Muscle of leg (tissue), 11 donors: ENCODE results near the gene UFSP1. TPM values are rescaled to one million over a fixed set of nuclear protein-coding genes. Genes with fewer than 3 reads are reported as not detected.

Experiments
- DNase-seq: peaks from one replicate; pipeline ENCODE4 v3.0.0; 2013
- H3K27ac ChIP-seq: one replicate; pipeline ENCODE4 v1.5.1; 2013; ENCODE audit warnings: mild to moderate bottlenecking, low read length, control low read depth
- H3K27me3 ChIP-seq: one replicate; pipeline ENCODE4 v1.6.1; 2013; ENCODE audit warnings: low read length; ENCODE audit not compliant: control insufficient read depth, insufficient read depth
- H3K36me3 ChIP-seq: one replicate; pipeline ENCODE4 v1.6.1; 2013; ENCODE audit warnings: low read length; ENCODE audit not compliant: control insufficient read depth, insufficient read depth
- H3K4me1 ChIP-seq: one replicate; pipeline ENCODE4 v1.6.1; 2013; ENCODE audit warnings: low read length; ENCODE audit not compliant: control insufficient read depth, insufficient read depth
- H3K4me3 ChIP-seq: one replicate; pipeline ENCODE4 v1.5.1; 2013; ENCODE audit warnings: low read length, control low read depth
- H3K9me3 ChIP-seq: replicated peaks from 2 replicates; pipeline ENCODE4 v1.6.1; 2013; ENCODE audit warnings: low read depth, low read length; ENCODE audit not compliant: control insufficient read depth
- WGBS: methylation state at CpG from one replicate; pipeline ENCODE4 v1.1.5; 2013; ENCODE audit warnings: missing lambda C conversion rate; ENCODE audit not compliant: insufficient coverage; 5-methylcytosine and 5-hydroxymethylcytosine counted together
- polyA plus RNA-seq, 8 donors: library from polyadenylated mRNA; unstranded; fragments of 120-200 nt; gene quantifications; one replicate each; pipeline versions ENCODE4 v1.2.1 to v1.2.3, GENCODE V29; 2013; ENCODE audit warnings: inconsistent platforms in 1 of 8, low replicate concordance in 1 of 8; ENCODE audit not compliant: insufficient read length in 8 of 8, insufficient read depth in 1 of 8
- total RNA-seq: library from RNA; stranded (reverse); fragments of 120-200 nt; gene quantifications from one replicate; pipeline ENCODE4 v1.2.4, GENCODE V29; 2013

The UFSP1 gene
- total and polyA plus RNA-seq, 9 donors = 2.3 to 3.8 (median 2.7) TPM

- peaks cover 37% of the 10 kb centered on the region for H3K27me3 ChIP-seq
- no peaks in the 10 kb centered on the region for H3K9me3 ChIP-seq
- peak overlapping the region; percentile 13 for H3K4me3 ChIP-seq
- H3K27ac ChIP-seq = no peak overlapping the region
- WGBS = under 1% methylated on average over 83 of the region's 95 CpGs
- peaks cover 5% of the 10 kb centered on the region for H3K36me3 ChIP-seq
- H3K4me1 ChIP-seq = peaks cover 38% of the 10 kb centered on the region
- DNase-seq = no peak
Observed at GRCh38 chr7:100896732-100897608, 7.5 kb upstream of the UFSP1 start.

- Histone ChIP-seq H3K4me1 (peaks cover 43% of the 10 kb centered on the region), H3K27me3 (peaks cover 38% of the 10 kb centered on the region), H3K4me3 (peak overlapping the region; percentile 15), H3K27ac (peak overlapping the region; percentile 67), H3K9me3 (no peaks in the 10 kb centered on the region), H3K36me3 (peaks cover 7% of the 10 kb centered on the region)
- 4% methylated on average over 49 of the region's 54 CpGs for WGBS
- no peak for DNase-seq
Observed at GRCh38 chr7:100895956-100896731, 6.6 kb upstream of the UFSP1 start.

GRCh38 chr7:100895701-100895955, 6.1 kb upstream of the UFSP1 start, which contains the start of gene ACHE:
ACHE (minus strand) TSS chr7:100895888; CDS start chr7:100894232, 1,656 bp downstream.
- 0% methylated on average over 14 of the region's 32 CpGs for WGBS

GRCh38 chr7:100894860-100895700, 5.6 kb upstream of the UFSP1 start:
- Histone ChIP-seq H3K9me3 (no peaks in the 10 kb centered on the region), H3K4me1 (peaks cover 54% of the 10 kb centered on the region), H3K27ac (peak overlapping the region; percentile 55), H3K36me3 (peaks cover 7% of the 10 kb centered on the region), H3K4me3 (peak overlapping the region; percentile 47), H3K27me3 (peaks cover 38% of the 10 kb centered on the region)
- WGBS = under 1% methylated on average over 74 of the region's 83 CpGs
- peak; percentile 85 for DNase-seq

More at GRCh38 chr7:100895701-100895955, 6.1 kb upstream of the UFSP1 start, which contains the start of gene ACHE:
- no peak for DNase-seq
- Histone ChIP-seq H3K4me1 (peaks cover 49% of the 10 kb centered on the region), H3K36me3 (peaks cover 7% of the 10 kb centered on the region), H3K27me3 (peaks cover 38% of the 10 kb centered on the region), H3K9me3 (no peaks in the 10 kb centered on the region), H3K4me3 (peak within 1 kb of the TSS; percentile 47), H3K27ac (peak within 1 kb of the TSS; percentile 67)

- H3K4me1 ChIP-seq = peaks cover 58% of the 10 kb centered on the region
- peaks cover 36% of the 10 kb centered on the region for H3K27me3 ChIP-seq
- 15% methylated on average over 23 of the region's 40 CpGs for whole genome bisulfite sequencing
- peak overlapping the region; percentile 35 for H3K27ac ChIP-seq
- DNase-seq = no peak
- H3K9me3 ChIP-seq = no peaks in the 10 kb centered on the region
- H3K36me3 ChIP-seq = peaks cover 7% of the 10 kb centered on the region
- H3K4me3 ChIP-seq = peak overlapping the region; percentile 47
Observed at GRCh38 chr7:100893910-100894721, 4.6 kb upstream of the UFSP1 start.

GRCh38 chr7:100893318-100893895, 3.9 kb upstream of the UFSP1 start:
- H3K36me3 ChIP-seq = peaks cover 12% of the 10 kb centered on the region
- H3K27me3 ChIP-seq = peaks cover 34% of the 10 kb centered on the region
- WGBS = 87% methylated on average over 23 of the region's 32 CpGs
- H3K4me1 ChIP-seq = peaks cover 65% of the 10 kb centered on the region
- no peaks in the 10 kb centered on the region for H3K9me3 ChIP-seq
- no peak overlapping the region for H3K27ac ChIP-seq
- DNase-seq = no peak
- no peak overlapping the region for H3K4me3 ChIP-seq

- H3K27ac ChIP-seq = no peak overlapping the region
- peaks cover 28% of the 10 kb centered on the region for H3K27me3 ChIP-seq
- no peaks in the 10 kb centered on the region for H3K9me3 ChIP-seq
- DNase-seq = no peak
- no peak overlapping the region for H3K4me3 ChIP-seq
- peaks cover 20% of the 10 kb centered on the region for H3K36me3 ChIP-seq
- WGBS = 85% methylated on average over 36 of the region's 44 CpGs
- peaks cover 73% of the 10 kb centered on the region for H3K4me1 ChIP-seq
Observed at GRCh38 chr7:100892364-100893317, 3.1 kb upstream of the UFSP1 start.

GRCh38 chr7:100891568-100892247, 2.2 kb upstream of the UFSP1 start:
- Histone ChIP-seq H3K27me3 (peaks cover 21% of the 10 kb centered on the region), H3K27ac (peak overlapping the region; percentile 91), H3K4me3 (peak overlapping the region; percentile 70), H3K4me1 (peaks cover 79% of the 10 kb centered on the region), H3K36me3 (peaks cover 29% of the 10 kb centered on the region), H3K9me3 (no peaks in the 10 kb centered on the region)
- no peak for DNase-seq
- 87% methylated on average over 3 of the region's 8 CpGs for WGBS
